RWPE2 (cell line): ENCODE measurements around the gene PECR.

Experiments
- ATAC-seq: fragments of 200-7000 bp; cut with Tn5 transposase; 3 replicates; pipeline ENCODE4 v1.9.1; 2021; ENCODE audit warnings: low read depth
- DNase-seq: peaks from one replicate; pipeline ENCODE4 v3.0.0-alpha.2; 2020; ENCODE audit warnings: low spot score
- H3K27ac ChIP-seq: fragments of 450-650 bp; 2 replicates; pipeline ENCODE4 v1.5.1; 2017; ENCODE audit warnings: mild to moderate bottlenecking; ENCODE audit not compliant: poor library complexity, severe bottlenecking
- H3K27me3 ChIP-seq: fragments of 250-450 bp; sonication (Bioruptor Pico); 2 replicates; pipeline ENCODE4 v1.5.1; 2021; ENCODE audit warnings: mild to moderate bottlenecking, moderate library complexity; ENCODE audit not compliant: insufficient read depth, poor library complexity, severe bottlenecking
- H3K36me3 ChIP-seq: fragments of 250-450 bp; sonication (Bioruptor Pico); 2 replicates; pipeline ENCODE4 v1.5.1; 2020; ENCODE audit warnings: low read depth, mild to moderate bottlenecking, moderate library complexity
- H3K4me1 ChIP-seq: fragments of 250-450 bp; sonication (Bioruptor Pico); 2 replicates; pipeline ENCODE4 v1.5.1; 2021; ENCODE audit warnings: mild to moderate bottlenecking, moderate library complexity; ENCODE audit not compliant: insufficient read depth, poor library complexity, severe bottlenecking
- H3K4me3 ChIP-seq: fragments of 250-450 bp; sonication (Bioruptor Pico); 2 replicates; pipeline ENCODE4 v1.5.1; 2021; ENCODE audit warnings: mild to moderate bottlenecking, moderate library complexity; ENCODE audit not compliant: severe bottlenecking
- H3K9me3 ChIP-seq: fragments of 250-450 bp; sonication (Bioruptor Pico); 2 replicates; pipeline ENCODE4 v1.5.1; 2021; ENCODE audit warnings: mild to moderate bottlenecking, moderate library complexity; ENCODE audit not compliant: severe bottlenecking
- TF ChIP-seq, protein P1 (sequence below): fragments of 450-650 bp; IDR thresholded peaks from one replicate; pipeline ENCODE4 v1.5.1; 2017; ENCODE audit warnings: mild to moderate bottlenecking, moderate library complexity; ENCODE audit not compliant: poor library complexity, severe bottlenecking

The PECR gene

DNA sequence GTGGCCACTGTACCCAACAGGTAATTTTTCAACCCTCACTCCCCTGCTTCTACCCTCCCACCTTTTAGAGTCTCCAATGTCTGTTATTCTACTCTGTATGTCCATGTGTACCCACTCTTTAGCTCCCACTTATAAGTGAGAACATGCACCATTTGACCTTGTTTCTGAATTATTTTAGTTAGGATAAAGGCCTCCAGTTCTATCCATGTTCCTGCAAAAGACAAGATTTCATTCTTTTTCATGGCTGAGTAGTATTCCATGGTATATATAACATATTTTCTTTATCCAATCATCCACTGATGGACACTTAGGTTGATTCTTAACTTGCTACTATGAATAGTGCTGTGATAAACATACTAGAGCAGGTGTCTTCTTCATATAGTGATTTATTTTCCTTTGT, 9.1 kb downstream of the PECR start:
- Histone ChIP-seq H3K27me3 (no peaks in the 10 kb centered on the region), H3K4me3 (no peak overlapping the region), H3K9me3 (no peaks in the 10 kb centered on the region), H3K4me1 (no peaks in the 10 kb centered on the region), H3K27ac (no peak overlapping the region), H3K36me3 (peaks cover 10% of the 10 kb centered on the region)
- DNase-seq = no peak
- ATAC-seq = no peak
- TF ChIP-seq, protein P1, sequence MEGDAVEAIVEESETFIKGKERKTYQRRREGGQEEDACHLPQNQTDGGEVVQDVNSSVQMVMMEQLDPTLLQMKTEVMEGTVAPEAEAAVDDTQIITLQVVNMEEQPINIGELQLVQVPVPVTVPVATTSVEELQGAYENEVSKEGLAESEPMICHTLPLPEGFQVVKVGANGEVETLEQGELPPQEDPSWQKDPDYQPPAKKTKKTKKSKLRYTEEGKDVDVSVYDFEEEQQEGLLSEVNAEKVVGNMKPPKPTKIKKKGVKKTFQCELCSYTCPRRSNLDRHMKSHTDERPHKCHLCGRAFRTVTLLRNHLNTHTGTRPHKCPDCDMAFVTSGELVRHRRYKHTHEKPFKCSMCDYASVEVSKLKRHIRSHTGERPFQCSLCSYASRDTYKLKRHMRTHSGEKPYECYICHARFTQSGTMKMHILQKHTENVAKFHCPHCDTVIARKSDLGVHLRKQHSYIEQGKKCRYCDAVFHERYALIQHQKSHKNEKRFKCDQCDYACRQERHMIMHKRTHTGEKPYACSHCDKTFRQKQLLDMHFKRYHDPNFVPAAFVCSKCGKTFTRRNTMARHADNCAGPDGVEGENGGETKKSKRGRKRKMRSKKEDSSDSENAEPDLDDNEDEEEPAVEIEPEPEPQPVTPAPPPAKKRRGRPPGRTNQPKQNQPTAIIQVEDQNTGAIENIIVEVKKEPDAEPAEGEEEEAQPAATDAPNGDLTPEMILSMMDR = no peak

DNA sequence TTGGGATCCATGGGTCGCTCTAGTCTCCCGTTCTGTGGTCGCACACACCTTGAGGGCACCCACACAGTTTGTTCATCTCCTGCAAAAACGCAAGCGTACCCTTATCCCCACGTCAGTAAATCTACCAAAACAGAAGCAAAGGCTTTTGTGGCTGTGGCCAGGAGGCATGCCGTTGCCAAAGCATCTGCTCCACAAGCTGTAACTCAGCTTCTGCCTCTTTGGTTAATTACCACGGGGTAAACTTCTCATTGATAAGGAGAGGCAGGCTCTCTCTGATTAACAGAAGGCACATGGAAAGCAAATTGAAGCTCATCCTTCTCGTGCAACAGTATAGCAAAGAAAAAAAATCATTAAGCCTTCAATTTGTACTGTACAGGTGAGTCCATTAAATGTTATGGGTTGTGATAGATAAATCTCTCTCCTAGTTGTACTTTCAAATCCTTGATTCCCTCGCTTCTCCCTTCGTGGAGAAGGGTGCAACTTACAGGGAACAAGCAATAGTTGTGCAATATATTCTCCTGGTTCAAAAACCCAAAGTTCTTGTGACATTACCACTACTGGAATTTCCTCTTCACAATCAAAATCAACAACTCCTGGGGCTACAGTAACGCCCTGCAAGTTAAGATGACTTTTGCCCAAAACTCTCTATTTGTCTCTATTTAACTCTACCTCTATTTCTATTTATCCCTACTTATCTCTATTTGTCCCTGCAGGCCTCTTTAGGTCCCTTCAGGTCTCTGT, 10.3 kb downstream of the PECR start:
- ATAC-seq (no peak), DNase-seq (no peak)
- Histone ChIP-seq H3K27me3 (no peaks in the 10 kb centered on the region), H3K4me3 (no peak overlapping the region), H3K27ac (no peak overlapping the region), H3K36me3 (peaks cover 10% of the 10 kb centered on the region), H3K9me3 (no peaks in the 10 kb centered on the region), H3K4me1 (no peaks in the 10 kb centered on the region)
- TF ChIP-seq, protein P1 = no peak

DNA sequence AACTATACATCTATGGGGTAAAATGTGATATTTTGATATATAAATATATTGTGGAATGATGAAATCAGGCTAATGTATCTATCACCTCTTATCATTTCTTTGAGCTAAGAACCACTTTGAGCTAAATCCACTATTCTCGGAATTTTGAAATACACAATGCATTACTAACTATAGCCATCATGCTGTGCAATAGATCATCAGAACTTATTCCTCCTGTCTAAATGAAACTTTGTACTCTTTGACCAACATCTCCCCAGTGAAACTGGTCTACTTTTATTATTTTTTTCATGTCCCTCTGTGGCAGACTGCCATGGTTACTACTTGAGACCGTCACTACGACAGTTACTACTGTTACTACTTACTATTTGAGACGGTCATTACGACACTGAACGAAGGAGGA, 11.4 kb downstream of the PECR start:
- TF ChIP-seq, protein P1 = no peak
- ATAC-seq = no peak
- no peak overlapping the region for H3K27ac ChIP-seq
- DNase-seq = no peak
- H3K4me3 ChIP-seq = no peak overlapping the region
- no peaks in the 10 kb centered on the region for H3K27me3 ChIP-seq
- peaks cover 12% of the 10 kb centered on the region for H3K36me3 ChIP-seq
- H3K4me1 ChIP-seq = no peaks in the 10 kb centered on the region
- H3K9me3 ChIP-seq = no peaks in the 10 kb centered on the region

DNA sequence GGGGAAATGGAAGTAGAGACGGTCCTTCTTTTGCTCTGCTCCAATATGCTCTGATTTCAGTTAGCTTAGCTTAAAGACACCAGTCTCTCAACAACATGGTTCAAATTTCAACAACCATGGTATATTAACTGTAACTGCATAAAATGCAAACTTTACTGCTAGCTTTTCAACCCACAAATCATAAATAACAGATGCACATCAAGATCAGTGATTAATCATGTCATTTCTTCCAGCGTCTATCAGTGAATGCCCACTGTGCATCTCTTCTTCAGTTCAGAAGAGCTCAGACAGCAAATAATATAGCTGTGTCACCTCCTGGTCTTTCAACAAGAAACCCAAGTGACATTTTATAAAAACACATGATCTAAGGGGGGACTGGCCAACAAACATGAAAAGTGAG, 12.6 kb downstream of the PECR start:
- Histone ChIP-seq H3K4me1 (no peaks in the 10 kb centered on the region), H3K27me3 (no peaks in the 10 kb centered on the region), H3K9me3 (no peaks in the 10 kb centered on the region), H3K4me3 (no peak overlapping the region), H3K36me3 (peaks cover 24% of the 10 kb centered on the region), H3K27ac (no peak overlapping the region)
- DNase-seq (no peak), ATAC-seq (no peak)
- TF ChIP-seq, protein P1 = no peak

DNA sequence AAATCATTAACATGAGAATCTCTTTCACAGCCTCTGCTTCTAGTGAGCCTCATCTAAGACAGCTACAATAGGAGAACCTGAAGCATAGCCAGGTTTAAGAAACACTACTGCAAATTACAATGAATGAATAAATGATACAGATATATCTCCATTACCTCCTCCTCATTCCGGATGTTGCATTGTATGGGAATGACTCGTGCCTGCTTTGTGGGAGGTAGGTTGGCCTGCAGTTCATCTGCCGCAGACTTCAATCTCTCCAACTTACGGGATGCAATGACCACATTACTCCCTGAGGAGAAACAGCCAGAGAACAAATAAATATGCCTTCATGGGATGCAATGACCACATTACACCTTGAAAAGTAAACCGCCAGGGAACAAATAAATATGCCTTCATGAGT, 15.4 kb downstream of the PECR start:
- DNase-seq = no peak
- ATAC-seq = no peak
- H3K4me1 ChIP-seq = no peaks in the 10 kb centered on the region
- H3K27ac ChIP-seq = no peak overlapping the region
- no peaks in the 10 kb centered on the region for H3K9me3 ChIP-seq
- TF ChIP-seq, protein P1 = no peak
- peaks cover 22% of the 10 kb centered on the region for H3K36me3 ChIP-seq
- no peaks in the 10 kb centered on the region for H3K27me3 ChIP-seq
- no peak overlapping the region for H3K4me3 ChIP-seq
